Subcutaneous adipose tissue (tissue), 4 donors: ENCODE results near the gene ASB7. TPM values are rescaled to one million over a fixed set of nuclear protein-coding genes. Genes with fewer than 3 reads are reported as not detected.

Source experiments
- CTCF ChIP-seq: fragments of 450-650 bp; IDR thresholded peaks from one replicate; pipeline ENCODE4 v1.5.1; 2016; ENCODE audit warnings: low read depth, mild to moderate bottlenecking, control low read depth, antibody characterized with exemption, moderate library complexity
- total RNA-seq, 4 donors: library from RNA; depleted of rRNA; stranded (reverse); fragments of >200 nt; gene quantifications; one replicate each; pipeline ENCODE4 v1.1.0, GENCODE V29; 2016

Gene ASB7
- total RNA-seq, 4 donors from 2014 or later, result 9.7 to 14.5 (median 11.7) TPM

GRCh38 chr15:100671124-100671680 lies 68.8 kb downstream of the ASB7 start:
- TF ChIP-seq CTCF, result no peak

- no peak for TF ChIP-seq CTCF
Measured at GRCh38 chr15:100671858-100672543, 69.6 kb downstream of the ASB7 start.

- TF ChIP-seq CTCF, result no peak
Measured at GRCh38 chr15:100672959-100673358, 70.6 kb downstream of the ASB7 start.

- no peak for TF ChIP-seq CTCF
Measured at GRCh38 chr15:100680726-100681125, 78.3 kb downstream of the ASB7 start.

- no peak for TF ChIP-seq CTCF
Measured at GRCh38 chr15:100681335-100681746, 79.0 kb downstream of the ASB7 start.

- no peak for TF ChIP-seq CTCF
Measured at GRCh38 chr15:100682468-100682867, 80.1 kb downstream of the ASB7 start.

GRCh38 chr15:100683434-100683833 lies 81.0 kb downstream of the ASB7 start:
- no peak for TF ChIP-seq CTCF
